ENCODE measurements around the gene COX15. TPM values are rescaled to one million over a fixed set of nuclear protein-coding genes. Genes with fewer than 3 reads are reported as not detected.

COX15 gene
- total and polyA plus RNA-seq, 2 of the 4 experiments (the other 2 are of a cell fraction): 18.9 to 40.1 TPM

DNA sequence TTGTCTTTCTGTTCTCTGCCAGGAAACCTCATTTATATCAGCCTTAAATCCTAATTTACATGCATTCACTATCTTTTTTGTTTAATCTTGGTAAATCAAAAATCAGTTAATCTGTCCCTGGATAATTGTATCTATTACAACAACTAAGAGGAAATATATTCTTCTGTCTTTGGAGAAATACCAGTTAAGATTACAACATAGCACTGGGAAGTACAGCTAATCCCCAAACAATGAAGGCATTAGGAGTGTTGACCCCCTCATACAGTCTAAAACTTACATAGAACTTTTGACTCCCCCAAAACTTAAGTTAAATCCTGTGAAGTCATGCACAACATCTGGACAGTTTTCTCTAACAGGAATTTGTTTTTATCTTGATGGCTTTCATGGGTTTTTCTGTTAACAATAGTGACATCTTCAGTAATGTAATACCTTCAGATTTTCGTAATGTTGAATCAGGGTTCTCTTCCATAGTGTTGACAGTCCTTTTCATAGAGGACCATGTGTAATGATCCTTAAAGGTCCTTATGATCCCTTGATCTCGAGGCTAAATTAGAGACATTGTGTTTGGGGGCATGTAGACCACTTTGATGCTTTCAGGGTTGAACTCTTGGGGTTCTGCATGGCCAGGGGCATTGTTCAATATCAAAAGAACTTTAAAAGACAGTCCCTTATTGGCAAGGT, 26.4 kb upstream of the COX15 start:
- intact Hi-C loops (cut with micrococcal nuclease): no loop called here

More for the DNA sequence above, 26.4 kb upstream of the COX15 start:
- Histone ChIP-seq H3K23ac (ENCODE audit: low read depth, low read length) (no peak overlapping the region), H3K9me1 (ENCODE audit: insufficient read depth, low read length) (no peaks in the 10 kb centered on the region), H3K9me3 (ENCODE audit: control insufficient read depth, insufficient read depth, low read length) (no peaks in the 10 kb centered on the region), H4K91ac (ENCODE audit: insufficient read depth, low read depth, low read length) (no peak overlapping the region), H3K27me3 (ENCODE audit: control insufficient read depth, insufficient read depth, low read length) (no peaks in the 10 kb centered on the region), H3K36me3 (ENCODE audit: control insufficient read depth, insufficient read depth, low read length) (peaks cover 12% of the 10 kb centered on the region), H3K27ac (ENCODE audit: insufficient read depth, low read length) (peak overlapping the region; percentile 52; the same call in 1 of the 2 replicates), H2AK5ac (ENCODE audit: low read depth, low read length) (no peak overlapping the region), H2BK120ac (ENCODE audit: low read depth, low read length) (no peak overlapping the region), H3K79me1 (ENCODE audit: low read depth in 1 of 2, low read length in 2 of 2) (no peaks in the 10 kb centered on the region), H4K8ac (ENCODE audit: low read depth in 2 of 2, low read length in 2 of 2) (no peak overlapping the region), H4K5ac (ENCODE audit: low read depth, low read length) (0 out of 2 replicates have a peak overlapping the region, but pooled peaks have one; percentile 8), H2AFZ (replicated peaks; ENCODE audit: low read length, poor library complexity) (no peak overlapping the region), H3K4me2 (ENCODE audit: low read depth, low read length) (peak overlapping the region; percentile 13; the same call in 1 of the 2 replicates), H2BK5ac (ENCODE audit: low read depth, low read length, poor library complexity, severe bottlenecking) (peak overlapping the region; percentile 36), H3K4me3 (ENCODE audit: insufficient read depth, low read depth, low read length) (no peak overlapping the region), H3K14ac (replicated peaks; ENCODE audit: low read depth, low read length) (no peak overlapping the region), H3K56ac (ENCODE audit: extremely low read depth, insufficient read depth, low read length) (no peak overlapping the region), H2BK20ac (ENCODE audit: low read depth, low read length) (no peak overlapping the region), H3K18ac (ENCODE audit: low read depth, low read length) (peak overlapping the region; percentile 33), H2AK9ac (replicated peaks; ENCODE audit: low read depth, low read length, poor library complexity) (no peak overlapping the region), H3K4ac (ENCODE audit: low read depth, low read length) (no peak overlapping the region), H3K9ac (ENCODE audit: low read depth, low read length) (no peak overlapping the region), H3K4me1 (ENCODE audit: control insufficient read depth, insufficient read depth, low read length) (no peaks in the 10 kb centered on the region; the same call in 1 of the 2 replicates), H2BK15ac (ENCODE audit: low read depth, low read length) (no peak overlapping the region), H4K20me1 (ENCODE audit: insufficient read depth, low read length) (no peaks in the 10 kb centered on the region)
- POLR2A ChIA-PET (ENCODE audit: unreplicated experiment): no interaction called here
- no CpG with 5 or more reads among the region's 2 CpGs for WGBS, 2 experiments (ENCODE audit: extremely low coverage in 2 of 2, insufficient read length in 1 of 2)
- BruUV-seq (replicated peaks): no TSS peak
- ATAC-seq (ENCODE audit: low read depth) (peak; percentile 56), DNase-seq (peak; percentile 49)
- CTCF ChIA-PET: no interaction called here
- TF ChIP-seq NFE2L2 (IDR thresholded peaks at IDR 0.05; ENCODE audit: low read depth, low read length): no peak
- TF ChIP-seq CEBPB (IDR thresholded peaks at IDR 0.05; ENCODE audit: low read depth, low read length): peak; percentile 40; the same call in 1 of the 2 replicates
- in situ Hi-C loops (cut with MboI; ENCODE audit: low sequenced_read_pairs) (no loop called here), dilution Hi-C loops (cut with HindIII; ENCODE audit: low sequenced_read_pairs, unreplicated experiment) (no loop called here)
